Measurements from ENCODE around the gene TRPM7. TPM values are rescaled to one million over a fixed set of nuclear protein-coding genes. Genes with fewer than 3 reads are reported as not detected.
"Not testable (repeated sequence)": the region's sequence is repeated elsewhere in the genome, so short reads cannot be mapped to it uniquely, and the experiment has no call there.

The TRPM7 gene
- total RNA-seq, 2 experiments from 2014 or later: 29.0 to 30.0 TPM

DNA sequence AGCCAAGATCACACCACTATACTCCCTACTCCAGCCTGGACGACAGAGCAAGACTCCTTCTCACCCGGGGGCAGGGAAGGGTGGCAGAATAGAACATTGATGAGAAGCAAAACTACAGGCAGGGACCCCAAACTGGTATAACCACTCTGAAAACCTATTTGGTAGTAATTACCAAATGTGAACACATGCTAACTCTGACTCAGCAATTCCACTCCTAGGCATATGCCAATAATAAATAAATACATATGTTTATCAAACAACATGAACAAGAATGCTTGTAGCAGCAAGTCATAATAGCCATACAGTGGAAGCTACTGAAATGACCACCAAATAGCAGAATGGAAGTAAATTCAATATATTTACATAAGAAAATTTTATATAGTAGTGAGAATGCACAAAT is 109.1 kb downstream of the TRPM7 start:
- Histone ChIP-seq H3K4me1 (ENCODE audit: insufficient read depth, low read length) (no peaks in the 10 kb centered on the region), H3K4me3 (ENCODE audit: low read length) (no peak overlapping the region), H3K27ac (ENCODE audit: low read depth in 1 of 2, low read length in 2 of 2) (no peak overlapping the region), H3K9me3 (ENCODE audit: control insufficient read depth in 1 of 2, insufficient read depth in 1 of 2, low read length in 2 of 2) (no peaks in the 10 kb centered on the region), H3K36me3 (ENCODE audit: insufficient read depth, low read length) (peaks cover 73% of the 10 kb centered on the region), H3K27me3 (ENCODE audit: control insufficient read depth in 1 of 2, insufficient read depth in 2 of 2, low read length in 2 of 2) (no peaks in the 10 kb centered on the region)
- ATAC-seq (ENCODE audit: poor library complexity): no peak
- Mint-ChIP-seq H3K27ac (no peak overlapping the region), H3K27me3 (no peaks in the 10 kb centered on the region), H3K4me3 (no peak overlapping the region), H3K4me1 (ENCODE audit: low read depth) (no peaks in the 10 kb centered on the region), H3K36me3 (ENCODE audit: low read depth) (peaks cover 84% of the 10 kb centered on the region), H3K9me3 (no peaks in the 10 kb centered on the region)
- POLR2A ChIA-PET: no interaction called here
- CTCF ChIA-PET: interaction anchor here (0.6 to 1.3 kb wide), 2 partner anchors 10 to 1474 kb away, joined by 3 read pairs; no protein-coding TSS in a partner anchor
- intact Hi-C loops (cut with DNase I, micrococcal nuclease): no loop called here
- no peak for DNase-seq
- TF ChIP-seq, protein P1, sequence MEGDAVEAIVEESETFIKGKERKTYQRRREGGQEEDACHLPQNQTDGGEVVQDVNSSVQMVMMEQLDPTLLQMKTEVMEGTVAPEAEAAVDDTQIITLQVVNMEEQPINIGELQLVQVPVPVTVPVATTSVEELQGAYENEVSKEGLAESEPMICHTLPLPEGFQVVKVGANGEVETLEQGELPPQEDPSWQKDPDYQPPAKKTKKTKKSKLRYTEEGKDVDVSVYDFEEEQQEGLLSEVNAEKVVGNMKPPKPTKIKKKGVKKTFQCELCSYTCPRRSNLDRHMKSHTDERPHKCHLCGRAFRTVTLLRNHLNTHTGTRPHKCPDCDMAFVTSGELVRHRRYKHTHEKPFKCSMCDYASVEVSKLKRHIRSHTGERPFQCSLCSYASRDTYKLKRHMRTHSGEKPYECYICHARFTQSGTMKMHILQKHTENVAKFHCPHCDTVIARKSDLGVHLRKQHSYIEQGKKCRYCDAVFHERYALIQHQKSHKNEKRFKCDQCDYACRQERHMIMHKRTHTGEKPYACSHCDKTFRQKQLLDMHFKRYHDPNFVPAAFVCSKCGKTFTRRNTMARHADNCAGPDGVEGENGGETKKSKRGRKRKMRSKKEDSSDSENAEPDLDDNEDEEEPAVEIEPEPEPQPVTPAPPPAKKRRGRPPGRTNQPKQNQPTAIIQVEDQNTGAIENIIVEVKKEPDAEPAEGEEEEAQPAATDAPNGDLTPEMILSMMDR (IDR thresholded peaks at IDR 0.05): no peak

DNA sequence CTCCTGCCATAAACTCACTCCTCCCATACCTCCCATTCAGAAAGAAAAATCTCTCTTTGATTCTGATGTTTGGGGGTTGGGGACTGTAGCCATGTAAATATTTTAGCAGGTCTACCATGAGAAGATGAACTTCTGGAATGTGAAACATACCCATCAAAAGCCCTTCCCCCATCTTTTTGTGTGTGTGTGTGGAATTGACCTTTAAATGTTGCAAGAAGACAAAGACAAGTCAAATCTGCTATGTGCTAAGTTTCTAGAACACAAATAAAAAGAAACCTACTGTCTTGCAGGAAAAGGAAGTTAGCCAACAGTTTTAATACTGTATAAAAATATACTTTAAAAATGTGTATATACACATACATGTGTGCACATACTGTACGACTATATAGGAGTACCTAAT is 110.4 kb downstream of the TRPM7 start:
- Histone ChIP-seq H3K27me3 (ENCODE audit: control insufficient read depth in 1 of 2, insufficient read depth in 2 of 2, low read length in 2 of 2) (no peaks in the 10 kb centered on the region), H3K27ac (ENCODE audit: low read depth in 1 of 2, low read length in 2 of 2) (no peak overlapping the region), H3K9me3 (ENCODE audit: control insufficient read depth in 1 of 2, insufficient read depth in 1 of 2, low read length in 2 of 2) (no peaks in the 10 kb centered on the region), H3K4me3 (ENCODE audit: low read length) (no peak overlapping the region), H3K4me1 (ENCODE audit: insufficient read depth, low read length) (no peaks in the 10 kb centered on the region), H3K36me3 (ENCODE audit: insufficient read depth, low read length) (peaks cover 74% of the 10 kb centered on the region)
- intact Hi-C loops (cut with DNase I, micrococcal nuclease): no loop called here
- H3K27me3 Mint-ChIP-seq: no peaks in the 10 kb centered on the region
- TF ChIP-seq, protein P1 (IDR thresholded peaks at IDR 0.05): no peak
- DNase-seq: no peak
- H3K9me3 Mint-ChIP-seq: no peaks in the 10 kb centered on the region
- no peak overlapping the region for H3K4me3 Mint-ChIP-seq
- no peaks in the 10 kb centered on the region for H3K4me1 Mint-ChIP-seq (ENCODE audit: low read depth)
- H3K27ac Mint-ChIP-seq: no peak overlapping the region
- no peak for ATAC-seq (ENCODE audit: poor library complexity)
- ChIA-PET CTCF (interaction anchor here (1.3 kb wide), 1 partner anchor 11 kb away, joined by 3 read pairs; no protein-coding TSS in a partner anchor), POLR2A (no interaction called here)
- peaks cover 82% of the 10 kb centered on the region for H3K36me3 Mint-ChIP-seq (ENCODE audit: low read depth)

GRCh38 chr15:50573842-50574241 is 112.8 kb downstream of the TRPM7 start:
- peaks cover 78% of the 10 kb centered on the region for H3K36me3 ChIP-seq (ENCODE audit: insufficient read depth, low read length)
- H3K27ac Mint-ChIP-seq; H3K4me1 Mint-ChIP-seq (ENCODE audit: low read depth); DNase-seq; intact Hi-C loops (cut with DNase I, micrococcal nuclease); ATAC-seq (ENCODE audit: poor library complexity); H3K4me3 ChIP-seq (ENCODE audit: low read length); H3K4me3 Mint-ChIP-seq; H3K9me3 ChIP-seq (ENCODE audit: control insufficient read depth in 1 of 2, insufficient read depth in 1 of 2, low read length in 2 of 2); POLR2A ChIA-PET; H3K4me1 ChIP-seq (ENCODE audit: insufficient read depth, low read length); H3K27me3 Mint-ChIP-seq; CTCF ChIA-PET; H3K27ac ChIP-seq (ENCODE audit: low read depth in 1 of 2, low read length in 2 of 2); H3K9me3 Mint-ChIP-seq; H3K27me3 ChIP-seq (ENCODE audit: control insufficient read depth in 1 of 2, insufficient read depth in 2 of 2, low read length in 2 of 2): not testable (repeated sequence)
- H3K36me3 Mint-ChIP-seq (ENCODE audit: low read depth): peaks cover 85% of the 10 kb centered on the region

- Histone ChIP-seq H3K27ac (ENCODE audit: low read depth in 1 of 2, low read length in 2 of 2) (no peak overlapping the region), H3K27me3 (ENCODE audit: control insufficient read depth in 1 of 2, insufficient read depth in 2 of 2, low read length in 2 of 2) (no peaks in the 10 kb centered on the region), H3K9me3 (ENCODE audit: control insufficient read depth in 1 of 2, insufficient read depth in 1 of 2, low read length in 2 of 2) (no peaks in the 10 kb centered on the region), H3K4me3 (ENCODE audit: low read length) (no peak overlapping the region), H3K4me1 (ENCODE audit: insufficient read depth, low read length) (no peaks in the 10 kb centered on the region), H3K36me3 (ENCODE audit: insufficient read depth, low read length) (peaks cover 55% of the 10 kb centered on the region)
- CTCF ChIA-PET: interaction anchor here (0.6 kb wide), 1 partner anchor 196 kb away, joined by 3 read pairs; no protein-coding TSS in a partner anchor
- Mint-ChIP-seq H3K27me3 (no peaks in the 10 kb centered on the region), H3K4me3 (no peak overlapping the region), H3K4me1 (ENCODE audit: low read depth) (no peaks in the 10 kb centered on the region), H3K9me3 (no peaks in the 10 kb centered on the region), H3K27ac (no peak overlapping the region), H3K36me3 (ENCODE audit: low read depth) (peaks cover 73% of the 10 kb centered on the region)
- no peak for ATAC-seq (ENCODE audit: poor library complexity)
- intact Hi-C loops (cut with DNase I, micrococcal nuclease): no loop called here
- POLR2A ChIA-PET: no interaction called here
- DNase-seq: no peak
- TF ChIP-seq, protein P1 (IDR thresholded peaks at IDR 0.05): no peak
Observed at GRCh38 chr15:50563756-50564155, 122.8 kb downstream of the TRPM7 start.

All from CD4-positive, alpha-beta T cell (primary cell).